HepG2 (cell line): Measurements from ENCODE around the gene TCP11L1. TPM values are rescaled to one million over a fixed set of nuclear protein-coding genes. Genes with fewer than 3 reads are reported as not detected.

ENCODE experiments used
- ATAC-seq: fragments of 200-7000 bp; cut with Tn5 transposase; 3 replicates; pipeline ENCODE4 v1.9.1; 2020; ENCODE audit warnings: mild to moderate bottlenecking, moderate library complexity
- BruUV-seq: library from RNA; stranded (reverse); fragments of 400-500 nt; replicated peaks from 2 replicates; lab custom pipeline; 2021; lab: Mats Ljungman, UMichigan
- CTCF ChIA-PET: fragments of 300-600 bp; formaldehyde crosslinking; extraction: SDS; loops from one replicate; lab custom pipeline; 2021; ENCODE audit warnings: low total read pairs, inconsistent platforms, low intra/inter-chr PET ratio; lab: Yijun Ruan, JAX
- POLR2A ChIA-PET: fragments of 350-600 bp; sonication (Branson Sonifier 250); formaldehyde crosslinking; loops from one replicate; lab custom pipeline; 2020; ENCODE audit warnings: antibody characterized with exemption, inconsistent platforms; lab: Yijun Ruan, JAX
- DNase-seq: peaks from one replicate; pipeline ENCODE4 v3.0.0-alpha.2; 2015; ENCODE audit warnings: low spot score
- FAIRE-seq: peaks from 3 replicates; lab custom pipeline; 2011; peaks lifted over from hg19 to GRCh38; lab: Jason Lieb, UNC
- H2AFZ ChIP-seq: one replicate; pipeline ENCODE4 v1.6.1; 2011; ENCODE audit warnings: low read length, inconsistent platforms
- H3K27ac ChIP-seq: fragments of 300-600 bp; 3 replicates; pipeline ENCODE4 v1.8.0; 2011; ENCODE audit warnings: mixed run types, mild to moderate bottlenecking, mixed read lengths, low read length, inconsistent platforms; ENCODE audit not compliant: insufficient read depth; ENCODE audit errors: extremely low read length
- H3K27me3 ChIP-seq, 2 experiments: fragments of 200-600 bp in 1 of 2; 2 replicates in 1 of 2; 3 replicates in 1 of 2; pipeline versions ENCODE4 v1.6.0 to v1.8.0; 2011; ENCODE audit warnings: low read length in 2 of 2, mild to moderate bottlenecking in 2 of 2, moderate library complexity in 2 of 2, inconsistent platforms in 1 of 2; ENCODE audit not compliant: insufficient read depth in 2 of 2, control insufficient read depth in 1 of 2
- H3K36me3 ChIP-seq, 2 experiments: fragments of 200-600 bp in 1 of 2; replicated peaks in 1 of 2; 2 replicates in 1 of 2; 3 replicates in 1 of 2; pipeline versions ENCODE4 v1.5.1 to v1.8.0; 2011; ENCODE audit warnings: low read length in 2 of 2, inconsistent platforms in 1 of 2; ENCODE audit not compliant: insufficient read depth in 2 of 2, control insufficient read depth in 1 of 2
- H3K4me1 ChIP-seq: 2 replicates; pipeline ENCODE4 v1.5.1; 2012; ENCODE audit warnings: low read length, inconsistent platforms; ENCODE audit not compliant: insufficient read depth
- H3K4me2 ChIP-seq: 2 replicates; pipeline ENCODE4 v1.6.0; 2011; ENCODE audit warnings: low read depth, low read length, inconsistent platforms
- H3K4me3 ChIP-seq, 3 experiments: fragments of 200-600 bp in 1 of 3; sonication (generic), shearing (Covaris generic) in 1 of 3; replicated peaks in 1 of 3; 2 replicates each; pipeline ENCODE4 v1.5.1; 2011 to 2016; ENCODE audit warnings: low read length in 3 of 3, inconsistent platforms in 2 of 3, low read depth in 2 of 3, mild to moderate bottlenecking in 2 of 3, control low read depth in 1 of 3, mixed read lengths in 1 of 3; ENCODE audit not compliant: insufficient read depth in 1 of 3
- H3K79me2 ChIP-seq: one replicate; pipeline ENCODE4 v1.6.1; 2011; ENCODE audit warnings: low read length, inconsistent platforms; ENCODE audit not compliant: insufficient read depth
- H3K9ac ChIP-seq: 2 replicates; pipeline ENCODE4 v1.6.0; 2011; ENCODE audit warnings: mild to moderate bottlenecking, low read depth, low read length, inconsistent platforms; ENCODE audit not compliant: insufficient read depth
- H3K9me3 ChIP-seq: 2 replicates; pipeline ENCODE4 v1.5.1; 2012; ENCODE audit warnings: mild to moderate bottlenecking, low read length
- H4K20me1 ChIP-seq: 2 replicates; pipeline ENCODE4 v1.6.0; 2011; ENCODE audit warnings: inconsistent platforms, mild to moderate bottlenecking, low read length, moderate library complexity; ENCODE audit not compliant: insufficient read depth
- AKNA ChIP-seq: sonication (generic); formaldehyde crosslinking; IDR thresholded peaks from 2 replicates; pipeline ENCODE4 v1.4.0; 2020; ENCODE audit warnings: missing genetic modification reagents, borderline replicate concordance
- CBX1 ChIP-seq: IDR thresholded peaks from one replicate; pipeline ENCODE4 v1.6.1; 2016; ENCODE audit warnings: antibody characterized with exemption, low read depth
- ELF1 ChIP-seq: sonication (generic); formaldehyde crosslinking; IDR thresholded peaks from 2 replicates; pipeline ENCODE4 v1.4.0; 2020; ENCODE audit warnings: missing genetic modification reagents
- ELF4 ChIP-seq: sonication (generic); formaldehyde crosslinking; IDR thresholded peaks from 2 replicates; pipeline ENCODE4 v1.5.0; 2020; ENCODE audit warnings: missing genetic modification reagents, mild to moderate bottlenecking, moderate library complexity, borderline replicate concordance
- GABPB1 ChIP-seq: IDR thresholded peaks from 2 replicates; pipeline ENCODE4 v1.6.1; 2016; ENCODE audit warnings: mild to moderate bottlenecking, missing genetic modification reagents, moderate library complexity, missing compliant biosample characterization
- HNRNPK ChIP-seq: fragments of 200-400 bp; formaldehyde crosslinking; IDR thresholded peaks from 2 replicates; pipeline ENCODE4 v1.6.1; 2018; ENCODE audit warnings: low read length, low read depth, moderate library complexity, mild to moderate bottlenecking; ENCODE audit not compliant: poor library complexity, severe bottlenecking
- MAFK ChIP-seq, 2 experiments: IDR thresholded peaks in 1 of 2; conservative IDR thresholded peaks in 1 of 2; 2 replicates each; pipeline ENCODE4 v1.6.1; 2011; ENCODE audit warnings: improper control_type of control experiment in 2 of 2, low read length in 2 of 2
- MXD4 ChIP-seq: IDR thresholded peaks from 2 replicates; pipeline ENCODE4 v1.6.1; 2016; ENCODE audit warnings: mild to moderate bottlenecking, missing biosample characterization, missing genetic modification reagents
- PTBP1 ChIP-seq: fragments of 200-400 bp; formaldehyde crosslinking; IDR thresholded peaks from 2 replicates; pipeline ENCODE4 v1.6.1; 2018; ENCODE audit warnings: low read length, low read depth; ENCODE audit not compliant: poor library complexity, severe bottlenecking
- RARA ChIP-seq: IDR thresholded peaks from 2 replicates; pipeline ENCODE4 v1.6.1; 2016; ENCODE audit warnings: missing genetic modification reagents, missing compliant biosample characterization
- SMYD3 ChIP-seq: sonication (generic); formaldehyde crosslinking; IDR thresholded peaks from 2 replicates; pipeline ENCODE4 v1.8.1; 2023; ENCODE audit warnings: mild to moderate bottlenecking, missing genetic modification reagents
- SOX6 ChIP-seq, 2 experiments: fragments of 450-650 bp in 1 of 2; sonication (generic) in 1 of 2; formaldehyde crosslinking in 1 of 2; IDR thresholded peaks; 2 replicates each; pipeline versions ENCODE4 v1.4.0 to v1.6.1; 2017 to 2020; ENCODE audit warnings: antibody characterized with exemption in 1 of 2, mild to moderate bottlenecking in 1 of 2, missing genetic modification reagents in 1 of 2
- SSRP1 ChIP-seq: IDR thresholded peaks from 2 replicates; pipeline ENCODE4 v1.6.1; 2016; ENCODE audit warnings: control low read depth
- THAP11 ChIP-seq: IDR thresholded peaks from 2 replicates; pipeline ENCODE4 v1.6.1; 2016; ENCODE audit warnings: missing biosample characterization, missing genetic modification reagents
- ZNF564 ChIP-seq: sonication (generic); formaldehyde crosslinking; IDR thresholded peaks from 2 replicates; pipeline ENCODE4 v1.8.1; 2023; ENCODE audit warnings: mild to moderate bottlenecking, missing genetic modification reagents
- ZNF775 ChIP-seq: sonication (generic); formaldehyde crosslinking; IDR thresholded peaks from 2 replicates; pipeline ENCODE4 v1.4.0; 2020; ENCODE audit warnings: missing genetic modification reagents, mild to moderate bottlenecking, moderate library complexity, borderline replicate concordance
- WGBS: methylation state at CpG from one replicate; pipeline ENCODE4 v1.1.6; 2017; ENCODE audit warnings: low lambda C conversion rate; 5-methylcytosine and 5-hydroxymethylcytosine counted together
- in situ Hi-C: cut with HindIII; loops from 2 replicates; pipeline ENCODE4 v1.10.0; 2017; ENCODE audit warnings: low pct_unique_long_range_greater_than_20kb; ENCODE audit not compliant: extremely low pct_ligation_motif_present
- intact Hi-C: fragments of 100-400 bp; cut with micrococcal nuclease; formaldehyde crosslinking; loops from one replicate; pipeline ENCODE4 v1.10.0; 2022; ENCODE audit not compliant: unreplicated experiment
- polyA plus RNA-seq, 8 experiments: library from polyadenylated mRNA; depleted of rRNA in 3 of 8; stranded (reverse) in 7 of 8; unstranded in 1 of 8; fragments of >200 nt; fragmentation: Illumina TruSeq in 4 of 8; extraction: Trizol in 4 of 8; gene quantifications; 2 replicates each; pipeline versions ENCODE4 v1.2.1 to v1.2.3, GENCODE V29; 2011 to 2016; ENCODE audit warnings: low read depth in 4 of 8, missing spikeins in 1 of 8, mixed read lengths in 1 of 8; ENCODE audit not compliant: insufficient read depth in 1 of 8
- total RNA-seq, 5 experiments: library from RNA; depleted of rRNA; stranded (reverse); fragments of >200 nt; fragmentation: Illumina TruSeq; extraction: Trizol; gene quantifications; 2 replicates each; pipeline ENCODE4 v1.2.3, GENCODE V29; 2016; ENCODE audit warnings: low read depth in 1 of 5
- TF ChIP-seq, protein P1 (sequence below): sonication (generic); formaldehyde crosslinking; IDR thresholded peaks from 2 replicates; pipeline ENCODE4 v1.4.0; 2020; ENCODE audit warnings: missing genetic modification reagents
- TF ChIP-seq, protein P2 (sequence below): IDR thresholded peaks from 2 replicates; pipeline ENCODE4 v1.6.1; 2016

Gene TCP11L1
- total and polyA plus RNA-seq, 2 of the 13 experiments (the other 11 are each of a cell fraction or from before 2014, with no cell fraction given): 7.9 to 10.1 TPM

DNA sequence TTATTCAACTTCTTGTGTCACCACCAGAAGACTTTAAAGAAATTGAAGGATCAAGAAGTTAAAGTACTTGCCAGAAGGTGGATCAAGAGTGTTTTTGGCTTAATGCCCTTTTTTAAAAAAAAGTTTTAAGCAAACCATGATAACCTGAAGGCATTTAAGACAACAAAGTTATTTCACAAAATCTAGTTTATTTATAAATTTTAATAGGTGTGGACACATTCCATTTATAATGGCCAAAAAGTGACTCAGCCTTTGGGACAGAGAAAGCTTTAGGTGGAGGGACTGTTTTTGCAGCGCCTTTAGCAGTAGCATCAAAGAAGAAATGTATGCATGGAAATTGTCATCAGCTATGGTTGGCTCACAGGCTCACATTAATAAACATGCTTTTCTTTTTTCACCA, 17.9 kb downstream of the TCP11L1 start:
- ATAC-seq (no peak), FAIRE-seq (no peak), DNase-seq (no peak)
- Histone ChIP-seq H3K27me3 (no peaks in the 10 kb centered on the region), H3K9ac (no peak overlapping the region), H3K27ac (no peak overlapping the region), H3K79me2 (no peaks in the 10 kb centered on the region), H3K9me3 (no peaks in the 10 kb centered on the region), H4K20me1 (no peaks in the 10 kb centered on the region), H3K4me2 (no peak overlapping the region), H3K4me3 (no peak overlapping the region), H3K36me3 (peaks cover 0 to 3% of the 10 kb centered on the region in 2 experiments), H3K4me1 (peaks cover 21% of the 10 kb centered on the region), H2AFZ (no peak overlapping the region)
- intact Hi-C loops: loop anchor here (1.0 kb wide), 1 partner anchor 10 kb away; no protein-coding TSS in a partner anchor
- ChIA-PET CTCF (no interaction called here), POLR2A (no interaction called here)
- TF ChIP-seq GABPB1 (no peak), ELF1 (no peak), SMYD3 (CRISPR knock-in tag) (no peak), CBX1 (no peak), SOX6 (IDR thresholded peaks at IDR 0.05) (no peak), SOX6 (CRISPR knock-in tag; IDR thresholded peaks at IDR 0.05) (no peak), MAFK (conservative IDR thresholded peaks at IDR 0.05 in 1 of 2, IDR thresholded peaks at IDR 0.05 in 1 of 2; ENCODE audit: low read length in 2 of 2) (no peak), HNRNPK (no peak), ELF4 (CRISPR knock-in tag) (no peak), RARA (CRISPR knock-in tag) (no peak), THAP11 (CRISPR knock-in tag) (no peak), MXD4 (CRISPR knock-in tag) (no peak), ZNF775 (no peak), AKNA (CRISPR knock-in tag) (no peak), ZNF564 (CRISPR knock-in tag) (no peak), PTBP1 (no peak), SSRP1 (CRISPR knock-in tag) (no peak)
- TF ChIP-seq, protein P1, sequence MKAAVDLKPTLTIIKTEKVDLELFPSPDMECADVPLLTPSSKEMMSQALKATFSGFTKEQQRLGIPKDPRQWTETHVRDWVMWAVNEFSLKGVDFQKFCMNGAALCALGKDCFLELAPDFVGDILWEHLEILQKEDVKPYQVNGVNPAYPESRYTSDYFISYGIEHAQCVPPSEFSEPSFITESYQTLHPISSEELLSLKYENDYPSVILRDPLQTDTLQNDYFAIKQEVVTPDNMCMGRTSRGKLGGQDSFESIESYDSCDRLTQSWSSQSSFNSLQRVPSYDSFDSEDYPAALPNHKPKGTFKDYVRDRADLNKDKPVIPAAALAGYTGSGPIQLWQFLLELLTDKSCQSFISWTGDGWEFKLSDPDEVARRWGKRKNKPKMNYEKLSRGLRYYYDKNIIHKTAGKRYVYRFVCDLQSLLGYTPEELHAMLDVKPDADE: no peak
- TF ChIP-seq, protein P2, sequence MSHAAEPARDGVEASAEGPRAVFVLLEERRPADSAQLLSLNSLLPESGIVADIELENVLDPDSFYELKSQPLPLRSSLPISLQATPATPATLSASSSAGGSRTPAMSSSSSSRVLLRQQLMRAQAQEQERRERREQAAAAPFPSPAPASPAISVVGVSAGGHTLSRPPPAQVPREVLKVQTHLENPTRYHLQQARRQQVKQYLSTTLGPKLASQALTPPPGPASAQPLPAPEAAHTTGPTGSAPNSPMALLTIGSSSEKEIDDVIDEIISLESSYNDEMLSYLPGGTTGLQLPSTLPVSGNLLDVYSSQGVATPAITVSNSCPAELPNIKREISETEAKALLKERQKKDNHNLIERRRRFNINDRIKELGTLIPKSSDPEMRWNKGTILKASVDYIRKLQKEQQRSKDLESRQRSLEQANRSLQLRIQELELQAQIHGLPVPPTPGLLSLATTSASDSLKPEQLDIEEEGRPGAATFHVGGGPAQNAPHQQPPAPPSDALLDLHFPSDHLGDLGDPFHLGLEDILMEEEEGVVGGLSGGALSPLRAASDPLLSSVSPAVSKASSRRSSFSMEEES: no peak
- BruUV-seq: no TSS peak
- WGBS: 94% methylated on average over 1 of the region's 1 CpG
- in situ Hi-C loops: no loop called here
